ENCODE results near the gene SLC25A5.

SLC25A5 gene

DNA sequence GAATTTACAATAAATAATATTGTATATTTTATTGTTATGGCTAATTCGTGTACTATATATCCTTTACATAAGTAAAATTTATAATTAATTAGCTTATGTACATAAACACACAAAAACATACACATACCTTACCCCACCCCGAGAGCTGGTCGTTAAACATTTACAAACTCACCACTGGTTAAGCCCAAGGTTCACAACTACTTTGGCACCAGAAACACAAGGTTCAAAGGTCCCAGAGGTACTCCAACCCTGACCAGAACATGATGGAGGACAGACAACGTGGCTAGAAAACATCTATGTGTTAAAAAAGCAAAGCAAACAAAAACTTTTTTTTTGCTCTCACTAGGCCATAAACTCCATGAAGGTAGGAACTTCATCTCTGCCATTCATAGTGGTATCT, 37.7 kb downstream of the SLC25A5 start:
- no peak for DNase-seq (ENCODE audit: low spot score)

GRCh38 chrX:119507206-119507605, 39.0 kb downstream of the SLC25A5 start:
- no peak for DNase-seq (ENCODE audit: low spot score)

DNA sequence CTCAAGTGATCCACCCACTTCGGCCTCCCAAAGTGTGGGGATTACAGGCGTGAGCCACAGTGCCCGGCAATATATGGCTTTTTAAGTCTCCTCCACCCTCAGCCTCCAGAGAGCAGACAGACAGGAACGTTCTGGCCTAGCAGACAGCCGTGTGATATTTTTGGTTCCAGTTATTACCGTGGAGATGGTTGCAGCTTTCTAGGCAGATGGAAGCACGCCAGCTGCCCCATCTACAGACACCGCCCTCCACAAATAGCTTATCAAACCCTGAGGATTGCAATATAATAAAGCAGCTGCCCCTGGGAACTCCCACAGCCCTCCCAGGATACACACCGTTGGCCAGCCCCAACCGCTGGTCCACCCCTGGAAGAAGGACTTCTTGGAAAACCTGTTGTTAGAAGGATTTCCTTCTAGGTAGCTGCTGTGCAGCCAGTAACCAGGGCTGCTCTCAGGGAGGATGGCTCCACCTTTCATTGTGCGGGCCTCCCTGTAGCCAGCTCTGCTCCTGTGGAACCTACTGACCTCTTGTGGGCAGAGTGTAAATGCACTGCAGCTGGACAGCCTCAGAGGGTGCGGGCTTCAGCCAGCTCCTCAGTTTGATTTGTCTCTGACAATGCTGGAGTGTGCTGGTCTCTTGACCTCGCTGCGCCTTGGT, 44.0 kb downstream of the SLC25A5 start:
- no peak for DNase-seq (ENCODE audit: low spot score)

- DNase-seq (ENCODE audit: low spot score), result no peak
Observed at GRCh38 chrX:119516157-119516702, 48.0 kb downstream of the SLC25A5 start.

GRCh38 chrX:119518371-119518770, 50.1 kb downstream of the SLC25A5 start:
- DNase-seq (ENCODE audit: low spot score), result no peak
